ENCODE measurements around the gene MPG. TPM values are rescaled to one million over a fixed set of nuclear protein-coding genes. Genes with fewer than 3 reads are reported as not detected.
A peak's percentile ranks its signal among the peaks of the same experiment; 100 is the strongest.

The MPG gene
- total and polyA plus RNA-seq, 9 donors = 0.60 to 90.9 (median 48.4) TPM

GRCh38 chr16:100989-101388 lies 23.0 kb downstream of the MPG start:
- Histone ChIP-seq H3K36me3 (no peaks in the 10 kb centered on the region), H3K4me1 (ENCODE audit: insufficient read depth) (peaks cover 22% of the 10 kb centered on the region), H3K27me3 (no peaks in the 10 kb centered on the region), H3K9me3 (no peaks in the 10 kb centered on the region), H3K4me3 (no peak overlapping the region), H3K27ac (peak overlapping the region; percentile 36 to 66)
- TF ChIP-seq POLR2A (IDR thresholded peaks at IDR 0.05) (no peak), EP300 (IDR thresholded peaks at IDR 0.05) (no peak), CTCF (IDR thresholded peaks at IDR 0.05) (no peak)
- WGBS, 3 donors = 77 to 82% (median 80%) methylated on average over 5 of the region's 5 CpGs
- intact Hi-C loops (cut with DNase I) = no loop called here
- DNase-seq = peak in 1 of 5 donors; percentile 55

- 71 to 86% (median 83%) methylated on average over 6 of the region's 6 CpGs for WGBS, 3 donors
- DNase-seq = no peak
- intact Hi-C loops (cut with DNase I) = no loop called here
- H3K27me3 ChIP-seq = no peaks in the 10 kb centered on the region
- H3K9me3 ChIP-seq = no peaks in the 10 kb centered on the region
- no peak overlapping the region for H3K4me3 ChIP-seq
- TF ChIP-seq POLR2A (IDR thresholded peaks at IDR 0.05) (no peak), CTCF (IDR thresholded peaks at IDR 0.05) (no peak), EP300 (IDR thresholded peaks at IDR 0.05) (no peak)
- H3K36me3 ChIP-seq = no peaks in the 10 kb centered on the region
- peak overlapping the region; percentile 36 to 66 for H3K27ac ChIP-seq
- peaks cover 22% of the 10 kb centered on the region for H3K4me1 ChIP-seq (ENCODE audit: insufficient read depth)
Observed at GRCh38 chr16:101586-101985, 23.6 kb downstream of the MPG start.

GRCh38 chr16:102060-102855 lies 24.2 kb downstream of the MPG start:
- intact Hi-C loops (cut with DNase I) = no loop called here
- no peaks in the 10 kb centered on the region for H3K36me3 ChIP-seq
- no peaks in the 10 kb centered on the region for H3K27me3 ChIP-seq
- peak; percentile 80 to 90 (median 82) for DNase-seq
- no peak overlapping the region for H3K4me3 ChIP-seq
- H3K4me1 ChIP-seq (ENCODE audit: insufficient read depth) = peaks cover 19% of the 10 kb centered on the region
- no peaks in the 10 kb centered on the region for H3K9me3 ChIP-seq
- peak overlapping the region; percentile 36 to 66 for H3K27ac ChIP-seq
- TF ChIP-seq POLR2A (IDR thresholded peaks at IDR 0.05) (no peak), CTCF (IDR thresholded peaks at IDR 0.05) (peak in 1 of 3 donors; percentile 8)
- WGBS, 3 donors = 8 to 15% (median 11%) methylated on average over 19 of the region's 19 CpGs

GRCh38 chr16:104355-104754 lies 26.3 kb downstream of the MPG start:
- Histone ChIP-seq H3K27ac (no peak overlapping the region), H3K4me1 (ENCODE audit: insufficient read depth) (peaks cover 19% of the 10 kb centered on the region), H3K4me3 (no peak overlapping the region), H3K9me3 (no peaks in the 10 kb centered on the region), H3K27me3 (no peaks in the 10 kb centered on the region), H3K36me3 (no peaks in the 10 kb centered on the region)
- intact Hi-C loops (cut with DNase I) = no loop called here
- WGBS, 3 donors = 79 to 85% (median 82%) methylated on average over 5 of the region's 5 CpGs
- TF ChIP-seq CTCF (IDR thresholded peaks at IDR 0.05) (no peak), POLR2A (IDR thresholded peaks at IDR 0.05) (no peak), EP300 (IDR thresholded peaks at IDR 0.05) (no peak)
- DNase-seq = no peak
